ENCODE results near the gene RRM2.
A peak's percentile ranks its signal among the peaks of the same experiment; 100 is the strongest.

Gene RRM2

GRCh38 chr2:10122500-10123280 is at the start of gene RRM2:
RRM2 (plus strand) TSS chr2:10122739; CDS start chr2:10122799, 60 bp downstream.
- in situ Hi-C loops (cut with MboI; ENCODE audit: low pct_unique_long_range_greater_than_20kb, low sequenced_read_pairs), result no loop called here
- DNase-seq, result peak; percentile 97

DNA sequence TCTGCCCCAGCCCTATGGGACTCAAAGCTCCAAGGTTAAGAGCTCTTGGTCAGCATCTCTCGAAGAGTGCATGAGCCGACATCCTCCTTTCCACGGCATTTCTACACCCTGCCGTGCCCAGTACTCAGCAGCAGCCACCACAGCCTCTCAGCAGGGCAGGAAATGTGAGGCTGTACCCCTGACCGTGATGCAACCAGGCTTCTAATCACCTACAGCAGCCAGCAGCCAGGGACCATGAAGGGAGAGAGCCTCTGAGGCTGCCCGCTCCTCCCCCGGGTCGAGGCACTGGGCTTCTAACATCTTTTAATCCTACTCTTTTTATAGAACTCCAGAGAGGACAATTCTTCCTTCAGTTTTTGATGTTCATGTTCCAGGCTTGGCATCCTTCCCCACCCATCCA is 48.8 kb upstream of the RRM2 start:
- no peak for DNase-seq
- in situ Hi-C loops (cut with MboI; ENCODE audit: low pct_unique_long_range_greater_than_20kb, low sequenced_read_pairs), result no loop called here

DNA sequence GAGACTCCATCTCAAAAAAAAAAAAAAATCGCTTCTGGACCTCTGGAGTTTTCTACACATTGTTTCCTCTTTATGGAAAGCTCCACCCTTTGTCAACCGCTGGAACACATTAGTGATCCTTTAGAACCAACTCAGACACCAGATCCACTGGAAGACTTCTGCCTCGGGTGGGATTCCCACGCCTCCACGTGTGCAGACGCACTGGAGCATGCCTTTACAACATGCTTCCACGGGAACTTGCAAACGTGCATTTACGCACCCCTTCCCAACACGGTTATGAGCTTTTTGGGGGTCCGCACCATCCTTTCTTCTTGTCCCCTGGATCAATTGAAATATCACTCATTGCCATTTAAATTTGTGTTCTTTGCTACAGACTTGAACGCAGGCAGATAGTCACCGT is 47.4 kb upstream of the RRM2 start:
- in situ Hi-C loops (cut with MboI; ENCODE audit: low pct_unique_long_range_greater_than_20kb, low sequenced_read_pairs), result no loop called here
- no peak for DNase-seq

DNA sequence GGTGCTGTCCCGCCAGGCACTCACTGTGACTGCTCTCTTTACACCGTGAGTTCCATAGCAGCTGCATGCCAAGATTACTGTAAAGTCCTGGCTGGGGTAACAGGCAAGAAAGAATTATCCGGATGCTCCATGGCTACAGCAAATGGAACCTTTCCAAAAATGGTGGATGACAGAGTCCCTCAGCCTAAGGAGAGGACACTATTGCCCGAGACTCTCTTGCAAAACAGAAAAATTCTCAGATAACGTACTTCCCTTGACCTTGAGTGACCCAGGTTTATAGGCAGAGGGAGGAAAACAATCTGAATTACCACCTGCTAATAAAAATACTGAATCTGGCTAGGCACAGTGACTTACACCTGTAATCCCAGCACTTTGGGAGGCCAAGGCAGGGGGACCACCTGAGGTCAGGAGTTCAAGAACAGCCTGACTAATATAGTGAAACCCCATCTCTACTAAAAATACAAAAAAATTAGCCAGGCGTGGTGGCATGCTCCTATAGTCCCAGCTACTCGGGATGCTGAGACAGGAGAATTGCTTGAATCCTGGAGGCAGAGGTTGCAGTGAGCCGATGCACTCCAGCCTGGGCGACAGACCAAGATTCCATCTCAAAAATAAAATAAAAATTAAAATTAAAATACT is 46.8 kb upstream of the RRM2 start:
- in situ Hi-C loops (cut with MboI; ENCODE audit: low pct_unique_long_range_greater_than_20kb, low sequenced_read_pairs), result no loop called here
- DNase-seq, result no peak

- no peak for DNase-seq
- in situ Hi-C loops (cut with MboI; ENCODE audit: low pct_unique_long_range_greater_than_20kb, low sequenced_read_pairs), result no loop called here
Observed at GRCh38 chr2:10076511-10076910, 46.0 kb upstream of the RRM2 start.

GRCh38 chr2:10076988-10077527 is 45.5 kb upstream of the RRM2 start:
- no peak for DNase-seq
- in situ Hi-C loops (cut with MboI; ENCODE audit: low pct_unique_long_range_greater_than_20kb, low sequenced_read_pairs), result no loop called here

DNA sequence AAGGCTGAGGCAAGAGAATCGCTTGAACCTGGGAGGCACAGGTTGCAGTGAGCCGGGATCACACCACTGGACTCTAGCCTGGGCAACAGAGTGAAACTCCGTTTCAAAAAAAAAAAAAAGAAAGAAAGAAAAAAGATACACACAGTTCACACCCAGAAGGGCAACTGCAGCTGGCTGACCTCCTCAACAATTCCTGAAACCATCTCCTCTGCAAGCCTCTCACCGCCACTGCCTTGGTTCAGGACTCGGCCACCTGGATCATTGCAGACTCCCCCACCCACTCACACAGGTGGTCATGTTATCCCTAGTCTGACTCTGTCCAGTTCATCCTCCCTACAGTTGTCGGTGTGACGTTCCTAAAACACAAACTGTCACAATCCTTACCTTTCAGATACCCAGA is 44.5 kb upstream of the RRM2 start:
- in situ Hi-C loops (cut with MboI; ENCODE audit: low pct_unique_long_range_greater_than_20kb, low sequenced_read_pairs), result no loop called here
- no peak for DNase-seq

- DNase-seq, result no peak
Observed at GRCh38 chr2:10078704-10079265, 43.8 kb upstream of the RRM2 start.

GRCh38 chr2:10079266-10079869 is 43.2 kb upstream of the RRM2 start:
- DNase-seq, result peak; percentile 40
- in situ Hi-C loops (cut with MboI; ENCODE audit: low pct_unique_long_range_greater_than_20kb, low sequenced_read_pairs), result no loop called here

More at GRCh38 chr2:10078704-10079265, 43.8 kb upstream of the RRM2 start:
- in situ Hi-C loops (cut with MboI; ENCODE audit: low pct_unique_long_range_greater_than_20kb, low sequenced_read_pairs), result no loop called here

- in situ Hi-C loops (cut with MboI; ENCODE audit: low pct_unique_long_range_greater_than_20kb, low sequenced_read_pairs), result no loop called here
- peak; percentile 21 for DNase-seq
Observed at GRCh38 chr2:10079870-10080535, 42.5 kb upstream of the RRM2 start, which contains the start of gene CYS1. CYS1 (minus strand) TSS chr2:10080411; CDS start chr2:10080223, 188 bp downstream.

GRCh38 chr2:10080536-10081304 is 41.8 kb upstream of the RRM2 start:
- peak; percentile 54 for DNase-seq
- in situ Hi-C loops (cut with MboI; ENCODE audit: low pct_unique_long_range_greater_than_20kb, low sequenced_read_pairs), result no loop called here

GRCh38 chr2:10083046-10083445 is 39.5 kb upstream of the RRM2 start:
- in situ Hi-C loops (cut with MboI; ENCODE audit: low pct_unique_long_range_greater_than_20kb, low sequenced_read_pairs), result no loop called here
- no peak for DNase-seq

DNA sequence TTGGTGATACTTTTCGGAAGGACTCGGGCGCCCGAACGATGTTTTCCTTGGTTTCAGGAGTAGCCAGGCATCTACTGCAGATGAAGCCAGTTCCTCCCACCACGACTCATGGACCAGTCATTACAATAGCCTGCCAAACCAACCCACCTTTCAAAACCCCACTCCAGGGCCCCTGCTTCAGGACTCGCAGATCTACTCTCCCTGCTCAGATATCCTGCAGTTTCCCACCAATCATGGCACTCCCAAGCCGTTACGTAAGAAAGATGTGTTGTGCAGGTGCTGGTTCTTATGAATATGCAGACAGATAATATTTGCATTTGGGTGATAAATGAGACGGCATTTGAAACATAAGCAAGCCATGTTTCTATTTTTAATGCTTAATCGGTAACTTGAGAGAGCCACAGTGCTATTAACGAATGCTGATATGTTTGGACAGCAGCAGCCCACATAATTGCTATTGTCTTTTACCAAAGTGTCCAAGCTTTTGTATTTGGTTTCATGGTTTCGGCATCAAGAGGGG is 38.8 kb upstream of the RRM2 start:
- no peak for DNase-seq
- in situ Hi-C loops (cut with MboI; ENCODE audit: low pct_unique_long_range_greater_than_20kb, low sequenced_read_pairs), result no loop called here

- no peak for DNase-seq
- in situ Hi-C loops (cut with MboI; ENCODE audit: low pct_unique_long_range_greater_than_20kb, low sequenced_read_pairs), result no loop called here
Observed at GRCh38 chr2:10084223-10084865, 38.2 kb upstream of the RRM2 start.

DNA sequence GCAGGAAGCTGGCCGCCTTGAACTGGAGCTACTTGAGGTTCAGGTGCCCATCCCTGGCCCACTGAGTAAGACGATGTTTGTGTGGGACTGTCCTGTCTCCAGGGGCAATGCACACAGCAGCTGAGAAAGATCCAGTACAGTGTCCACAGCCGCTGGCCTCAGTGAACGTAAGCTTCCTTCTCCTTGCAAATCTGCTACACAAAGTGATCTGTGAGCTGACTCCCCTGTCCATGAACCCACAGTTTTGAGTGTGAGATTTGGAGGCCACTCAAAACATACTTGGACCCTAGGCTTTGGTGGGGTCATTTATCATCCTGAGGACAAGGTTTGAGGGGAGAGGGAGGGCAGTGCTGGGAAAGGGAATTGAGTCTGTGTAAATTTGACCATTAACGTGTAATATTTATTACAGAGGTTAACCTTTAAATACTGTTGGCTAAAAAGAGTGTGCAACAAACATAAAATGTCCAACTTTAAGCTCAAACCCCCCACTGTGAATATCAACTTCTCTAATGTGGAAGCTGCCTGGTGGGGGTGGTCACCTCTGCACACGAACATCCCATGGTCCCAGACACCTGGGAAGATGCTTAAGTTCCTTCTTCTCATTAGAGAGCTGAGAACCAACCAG is 37.4 kb upstream of the RRM2 start:
- in situ Hi-C loops (cut with MboI; ENCODE audit: low pct_unique_long_range_greater_than_20kb, low sequenced_read_pairs), result no loop called here
- DNase-seq, result no peak

- no peak for DNase-seq
- in situ Hi-C loops (cut with MboI; ENCODE audit: low pct_unique_long_range_greater_than_20kb, low sequenced_read_pairs), result no loop called here
Observed at GRCh38 chr2:10085668-10086059, 36.9 kb upstream of the RRM2 start.

GRCh38 chr2:10086950-10087349 is 35.6 kb upstream of the RRM2 start:
- in situ Hi-C loops (cut with MboI; ENCODE audit: low pct_unique_long_range_greater_than_20kb, low sequenced_read_pairs), result no loop called here
- DNase-seq, result no peak
